Astrocyte (in vitro differentiated cells and primary cell): ENCODE data around the gene ALKBH3. TPM values are rescaled to one million over a fixed set of nuclear protein-coding genes. Genes with fewer than 3 reads are reported as not detected.

Experiments used
- DNase-seq: peaks from one replicate; pipeline ENCODE4 v3.0.0-alpha.2; 2010; ENCODE audit warnings: low read depth
- FAIRE-seq: peaks from 2 replicates; lab custom pipeline; 2011; peaks lifted over from hg19 to GRCh38; lab: Jason Lieb, UNC
- H2AFZ ChIP-seq: 2 replicates; pipeline ENCODE4 v1.6.0; 2012; ENCODE audit warnings: low read depth, low read length, inconsistent platforms
- H3K27ac ChIP-seq: 2 replicates; pipeline ENCODE4 v1.5.1; 2011; ENCODE audit warnings: low read depth, low read length, inconsistent platforms
- H3K27me3 ChIP-seq: 2 replicates; pipeline ENCODE4 v1.6.0; 2011; ENCODE audit warnings: low read length, inconsistent platforms; ENCODE audit not compliant: insufficient read depth
- H3K36me3 ChIP-seq: 2 replicates; pipeline ENCODE4 v1.5.1; 2011; ENCODE audit warnings: low read length, inconsistent platforms; ENCODE audit not compliant: insufficient read depth
- H3K4me1 ChIP-seq: 2 replicates; pipeline ENCODE4 v1.5.1; 2011; ENCODE audit warnings: low read length, inconsistent platforms; ENCODE audit not compliant: insufficient read depth
- H3K4me2 ChIP-seq: 2 replicates; pipeline ENCODE4 v1.6.0; 2012; ENCODE audit warnings: low read length, inconsistent platforms
- H3K4me3 ChIP-seq: 2 replicates; pipeline ENCODE4 v1.5.1; 2011; ENCODE audit warnings: low read depth, mild to moderate bottlenecking, low read length, inconsistent platforms; ENCODE audit not compliant: insufficient read depth
- H3K79me2 ChIP-seq: 2 replicates; pipeline ENCODE4 v1.6.0; 2012; ENCODE audit warnings: mild to moderate bottlenecking, low read length, inconsistent platforms; ENCODE audit not compliant: insufficient read depth
- H3K9ac ChIP-seq: 2 replicates; pipeline ENCODE4 v1.6.0; 2012; ENCODE audit warnings: mild to moderate bottlenecking, low read length, inconsistent platforms
- H3K9me3 ChIP-seq: 2 replicates; pipeline ENCODE4 v1.5.1; 2012; ENCODE audit warnings: low read depth, mild to moderate bottlenecking, low read length, inconsistent platforms; ENCODE audit not compliant: insufficient read depth
- H4K20me1 ChIP-seq: 2 replicates; pipeline ENCODE4 v1.6.0; 2012; ENCODE audit warnings: low read length, inconsistent platforms; ENCODE audit not compliant: insufficient read depth
- H3K27ac Mint-ChIP-seq: one replicate; pipeline ENCODE4 v1.8.0; 2021; ENCODE audit warnings: mild to moderate bottlenecking, mixed read lengths; ENCODE audit not compliant: unreplicated experiment
- H3K27me3 Mint-ChIP-seq: one replicate; pipeline ENCODE4 v1.8.0; 2021; ENCODE audit warnings: low read depth, mixed read lengths; ENCODE audit not compliant: unreplicated experiment
- H3K36me3 Mint-ChIP-seq: one replicate; pipeline ENCODE4 v1.8.0; 2021; ENCODE audit warnings: low read depth, mixed read lengths; ENCODE audit not compliant: unreplicated experiment
- H3K4me1 Mint-ChIP-seq: one replicate; pipeline ENCODE4 v1.8.0; 2021; ENCODE audit warnings: low read depth, mixed read lengths; ENCODE audit not compliant: unreplicated experiment
- H3K4me3 Mint-ChIP-seq: one replicate; pipeline ENCODE4 v1.8.0; 2021; ENCODE audit warnings: mild to moderate bottlenecking, moderate library complexity, mixed read lengths; ENCODE audit not compliant: unreplicated experiment
- H3K9me3 Mint-ChIP-seq: one replicate; pipeline ENCODE4 v1.8.0; 2021; ENCODE audit warnings: mild to moderate bottlenecking, mixed read lengths; ENCODE audit not compliant: unreplicated experiment
- EZH2 ChIP-seq: IDR thresholded peaks from 2 replicates; pipeline ENCODE4 v1.6.1; 2012; ENCODE audit warnings: mild to moderate bottlenecking, low read length, inconsistent platforms; ENCODE audit not compliant: insufficient read depth
- total RNA-seq: library from RNA; stranded (reverse); gene quantifications from 2 replicates; pipeline ENCODE4 v1.2.1, GENCODE V29; 2021
- TF ChIP-seq, protein P1 (sequence below): IDR thresholded peaks from 2 replicates; pipeline ENCODE4 v1.5.1; 2011; ENCODE audit warnings: low read depth, mild to moderate bottlenecking, inconsistent platforms, low read length, moderate library complexity; ENCODE audit not compliant: insufficient read depth

ALKBH3 gene
- total RNA-seq, 1 donor from 2014 or later, result 30.5 TPM

DNA sequence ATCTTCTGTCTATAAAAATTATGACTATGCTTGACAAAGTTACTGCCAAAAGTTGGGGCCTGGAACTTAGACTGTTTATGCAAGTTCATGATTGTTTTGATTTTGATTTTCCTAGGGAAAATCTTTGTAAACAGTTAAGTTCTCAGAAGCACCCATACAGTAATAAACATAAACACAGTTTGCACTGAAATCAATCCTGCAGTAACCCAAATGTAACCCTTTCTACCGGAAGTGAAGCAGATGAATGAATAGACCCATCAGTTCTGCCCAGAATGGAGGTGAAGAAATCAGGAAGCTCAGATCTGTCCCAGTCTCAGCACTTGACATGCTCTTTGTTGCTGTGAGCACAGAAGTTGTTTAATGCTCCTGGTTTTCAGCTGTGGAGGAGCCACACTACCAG lies 37.2 kb downstream of the ALKBH3 start:
- TF ChIP-seq EZH2, result no peak
- TF ChIP-seq, protein P1, sequence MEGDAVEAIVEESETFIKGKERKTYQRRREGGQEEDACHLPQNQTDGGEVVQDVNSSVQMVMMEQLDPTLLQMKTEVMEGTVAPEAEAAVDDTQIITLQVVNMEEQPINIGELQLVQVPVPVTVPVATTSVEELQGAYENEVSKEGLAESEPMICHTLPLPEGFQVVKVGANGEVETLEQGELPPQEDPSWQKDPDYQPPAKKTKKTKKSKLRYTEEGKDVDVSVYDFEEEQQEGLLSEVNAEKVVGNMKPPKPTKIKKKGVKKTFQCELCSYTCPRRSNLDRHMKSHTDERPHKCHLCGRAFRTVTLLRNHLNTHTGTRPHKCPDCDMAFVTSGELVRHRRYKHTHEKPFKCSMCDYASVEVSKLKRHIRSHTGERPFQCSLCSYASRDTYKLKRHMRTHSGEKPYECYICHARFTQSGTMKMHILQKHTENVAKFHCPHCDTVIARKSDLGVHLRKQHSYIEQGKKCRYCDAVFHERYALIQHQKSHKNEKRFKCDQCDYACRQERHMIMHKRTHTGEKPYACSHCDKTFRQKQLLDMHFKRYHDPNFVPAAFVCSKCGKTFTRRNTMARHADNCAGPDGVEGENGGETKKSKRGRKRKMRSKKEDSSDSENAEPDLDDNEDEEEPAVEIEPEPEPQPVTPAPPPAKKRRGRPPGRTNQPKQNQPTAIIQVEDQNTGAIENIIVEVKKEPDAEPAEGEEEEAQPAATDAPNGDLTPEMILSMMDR, result no peak
- H3K27me3 ChIP-seq, result no peaks in the 10 kb centered on the region
- no peak overlapping the region for H3K4me3 ChIP-seq
- no peaks in the 10 kb centered on the region for H3K27me3 Mint-ChIP-seq
- H3K27ac ChIP-seq, result no peak overlapping the region
- no peak overlapping the region for H3K4me2 ChIP-seq
- no peak overlapping the region for H2AFZ ChIP-seq
- no peak for DNase-seq
- H3K9me3 ChIP-seq, result no peaks in the 10 kb centered on the region
- no peaks in the 10 kb centered on the region for H3K79me2 ChIP-seq
- H3K36me3 Mint-ChIP-seq, result peaks cover 6% of the 10 kb centered on the region
- H3K4me3 Mint-ChIP-seq, result no peak overlapping the region
- peaks cover 15% of the 10 kb centered on the region for H3K4me1 Mint-ChIP-seq
- H4K20me1 ChIP-seq, result peaks cover 3% of the 10 kb centered on the region
- peaks cover 17% of the 10 kb centered on the region for H3K4me1 ChIP-seq
- H3K27ac Mint-ChIP-seq, result no peak overlapping the region
- peaks cover 17% of the 10 kb centered on the region for H3K36me3 ChIP-seq
- H3K9me3 Mint-ChIP-seq, result no peaks in the 10 kb centered on the region
- FAIRE-seq, result no peak
- no peak overlapping the region for H3K9ac ChIP-seq

DNA sequence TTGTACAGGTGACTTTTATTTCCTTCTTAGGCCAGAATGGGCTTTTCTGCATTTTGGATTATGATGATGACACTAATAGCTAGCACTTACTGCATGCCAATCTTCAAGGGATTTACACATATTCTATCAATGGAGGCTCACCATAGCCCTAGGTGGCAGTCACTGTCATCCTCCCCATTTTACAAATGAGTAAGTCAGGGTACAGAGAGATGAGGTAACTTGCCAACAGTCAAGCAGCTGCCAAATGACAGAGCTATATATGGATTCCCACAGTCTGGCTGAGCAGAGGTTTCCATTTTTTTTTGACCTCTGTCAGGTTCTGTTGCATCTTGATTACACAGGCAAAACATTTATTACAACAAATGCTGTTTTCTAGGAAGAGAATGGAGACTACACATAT lies 38.0 kb downstream of the ALKBH3 start:
- Mint-ChIP-seq H3K27ac (no peak overlapping the region), H3K27me3 (no peaks in the 10 kb centered on the region), H3K4me3 (no peak overlapping the region), H3K36me3 (peaks cover 6% of the 10 kb centered on the region), H3K4me1 (peaks cover 19% of the 10 kb centered on the region), H3K9me3 (no peaks in the 10 kb centered on the region)
- no peak for DNase-seq
- no peak overlapping the region for H2AFZ ChIP-seq
- no peak overlapping the region for H3K4me2 ChIP-seq
- H3K9ac ChIP-seq, result no peak overlapping the region
- H4K20me1 ChIP-seq, result peaks cover 3% of the 10 kb centered on the region
- no peaks in the 10 kb centered on the region for H3K79me2 ChIP-seq
- H3K4me1 ChIP-seq, result peaks cover 25% of the 10 kb centered on the region
- H3K36me3 ChIP-seq, result peaks cover 17% of the 10 kb centered on the region
- no peaks in the 10 kb centered on the region for H3K27me3 ChIP-seq
- H3K27ac ChIP-seq, result no peak overlapping the region
- no peak for FAIRE-seq
- TF ChIP-seq, protein P1, result no peak
- no peak for TF ChIP-seq EZH2
- no peaks in the 10 kb centered on the region for H3K9me3 ChIP-seq
- no peak overlapping the region for H3K4me3 ChIP-seq

- peak overlapping the region; percentile 67 for H3K9ac ChIP-seq
- peaks cover 34% of the 10 kb centered on the region for H3K4me1 ChIP-seq
- no peaks in the 10 kb centered on the region for H3K27me3 Mint-ChIP-seq
Observed at GRCh38 chr11:43919852-43920597, 39.4 kb downstream of the ALKBH3 start.

More at GRCh38 chr11:43919852-43920597, 39.4 kb downstream of the ALKBH3 start:
- Histone ChIP-seq H3K4me2 (peak overlapping the region; percentile 48), H3K27me3 (no peaks in the 10 kb centered on the region), H3K4me3 (no peak overlapping the region), H3K9me3 (no peaks in the 10 kb centered on the region), H3K27ac (peak overlapping the region; percentile 91), H3K79me2 (no peaks in the 10 kb centered on the region), H3K36me3 (peaks cover 17% of the 10 kb centered on the region), H2AFZ (no peak overlapping the region), H4K20me1 (peaks cover 3% of the 10 kb centered on the region)
- no peaks in the 10 kb centered on the region for H3K9me3 Mint-ChIP-seq
- no peak overlapping the region for H3K4me3 Mint-ChIP-seq
- no peak for TF ChIP-seq EZH2
- peaks cover 3% of the 10 kb centered on the region for H3K36me3 Mint-ChIP-seq
- FAIRE-seq, result no peak
- H3K4me1 Mint-ChIP-seq, result peaks cover 24% of the 10 kb centered on the region
- peak overlapping the region; percentile 86 for H3K27ac Mint-ChIP-seq
- DNase-seq, result no peak
